HCT116 (cell line): ENCODE measurements around the gene GGA2. TPM values are rescaled to one million over a fixed set of nuclear protein-coding genes. Genes with fewer than 3 reads are reported as not detected.

ENCODE experiments used
- ATAC-seq: fragments of 200-7000 bp; cut with Tn5 transposase; 2 replicates; pipeline ENCODE4 v1.9.1; 2020; ENCODE audit warnings: mild to moderate bottlenecking, moderate library complexity
- BruUV-seq: library from RNA; stranded (reverse); fragments of 400-500 nt; replicated peaks from 2 replicates; lab custom pipeline; 2021; lab: Mats Ljungman, UMichigan
- CTCF ChIA-PET: fragments of 300-600 bp; sonication (Branson Sonifier 250); formaldehyde crosslinking; loops from one replicate; lab custom pipeline; 2021; ENCODE audit warnings: antibody characterized with exemption; lab: Charles Lee
- POLR2A ChIA-PET: fragments of 300-600, 350-600 bp; sonication (Branson Sonifier 250); formaldehyde crosslinking; loops from one replicate; lab custom pipeline; 2021; ENCODE audit warnings: antibody characterized with exemption; lab: Charles Lee
- RAD21 ChIA-PET, 2 experiments: fragments of 300-600 bp; sonication (Branson Sonifier 250); formaldehyde crosslinking; loops; one replicate each; lab custom pipeline; 2023; ENCODE audit warnings: low total read pairs in 2 of 2; ENCODE audit not compliant: uncharacterized antibody in 2 of 2, unreplicated experiment in 2 of 2, low non-redundant PET in 1 of 2; lab: Charles Lee
- DNase-seq: peaks from one replicate; pipeline ENCODE4 v3.0.0-alpha.2; 2010; ENCODE audit warnings: low read depth, low spot score
- H2AFZ ChIP-seq: fragments of 200-600 bp; shearing (Covaris generic), sonication (generic); 2 replicates; pipeline ENCODE4 v1.6.1; 2017; ENCODE audit warnings: low read depth, mixed run types, mixed read lengths, antibody characterized with exemption, low read length; ENCODE audit not compliant: poor library complexity, severe bottlenecking
- H3K27ac ChIP-seq: 2 replicates; pipeline ENCODE4 v1.5.1; 2012; ENCODE audit warnings: low read depth, low read length
- H3K27me3 ChIP-seq: fragments of 200-600 bp; sonication (generic); 2 replicates; pipeline ENCODE4 v1.6.1; 2016; ENCODE audit warnings: mixed run types, low read length, mixed read lengths; ENCODE audit not compliant: insufficient read depth
- H3K36me3 ChIP-seq, 2 experiments: fragments of 200-500 bp in 1 of 2; fragments of 200-600 bp in 1 of 2; sonication (Bioruptor generic) in 1 of 2; sonication (generic) in 1 of 2; 2 replicates each; pipeline versions ENCODE4 v1.5.1 to v1.6.1; 2014 to 2016; ENCODE audit warnings: low read length in 2 of 2, inconsistent platforms in 1 of 2, mixed read lengths in 1 of 2, mixed run types in 1 of 2; ENCODE audit not compliant: insufficient read depth in 2 of 2, control insufficient read depth in 1 of 2
- H3K4me1 ChIP-seq, 2 experiments: fragments of 200-600 bp in 1 of 2; sonication (generic) in 1 of 2; 2 replicates each; pipeline versions ENCODE4 v1.5.1 to v1.6.1; 2012 to 2017; ENCODE audit warnings: low read length in 2 of 2, inconsistent platforms in 1 of 2, mild to moderate bottlenecking in 1 of 2, mixed read lengths in 1 of 2, mixed run types in 1 of 2, moderate library complexity in 1 of 2; ENCODE audit not compliant: insufficient read depth in 2 of 2, control insufficient read depth in 1 of 2
- H3K4me2 ChIP-seq: fragments of 200-600 bp; sonication (generic); 2 replicates; pipeline ENCODE4 v1.6.1; 2017; ENCODE audit warnings: mixed run types, low read length, mixed read lengths
- H3K4me3 ChIP-seq, 2 experiments: fragments of 200-600 bp in 1 of 2; sonication (generic) in 1 of 2; replicated peaks in 1 of 2; 2 replicates each; pipeline ENCODE4 v1.5.1; 2011 to 2016; ENCODE audit warnings: low read length in 2 of 2, control low read depth in 1 of 2, low read depth in 1 of 2, mild to moderate bottlenecking in 1 of 2, mixed read lengths in 1 of 2, mixed run types in 1 of 2
- H3K79me2 ChIP-seq: fragments of 200-600 bp; sonication (generic); 2 replicates; pipeline ENCODE4 v1.6.1; 2017; ENCODE audit warnings: mild to moderate bottlenecking, mixed run types, low read length, moderate library complexity, mixed read lengths; ENCODE audit not compliant: insufficient read depth
- H3K9ac ChIP-seq: fragments of 200-600 bp; sonication (generic); 2 replicates; pipeline ENCODE4 v1.6.1; 2016; ENCODE audit warnings: low read length, mixed read lengths
- H3K9me2 ChIP-seq: fragments of 200-600 bp; sonication (generic), shearing (Covaris generic); 2 replicates; pipeline ENCODE4 v1.6.1; 2017; ENCODE audit warnings: mixed run types, mild to moderate bottlenecking, moderate library complexity; ENCODE audit not compliant: insufficient read depth
- H3K9me3 ChIP-seq, 2 experiments: fragments of 200-500 bp in 1 of 2; fragments of 200-600 bp in 1 of 2; sonication (Bioruptor generic) in 1 of 2; sonication (generic) in 1 of 2; 2 replicates each; pipeline ENCODE4 v1.6.1; 2014 to 2017; ENCODE audit warnings: low read length in 2 of 2, mixed read lengths in 2 of 2, inconsistent platforms in 1 of 2, low read depth in 1 of 2, mild to moderate bottlenecking in 1 of 2, mixed run types in 1 of 2, moderate library complexity in 1 of 2; ENCODE audit not compliant: control insufficient read depth in 1 of 2, insufficient read depth in 1 of 2
- H4K20me1 ChIP-seq: fragments of 200-600 bp; sonication (generic), shearing (Covaris generic); 2 replicates; pipeline ENCODE4 v1.6.1; 2017; ENCODE audit warnings: mixed run types, mild to moderate bottlenecking, moderate library complexity; ENCODE audit not compliant: insufficient read depth
- EGR1 ChIP-seq: IDR thresholded peaks from 2 replicates; pipeline ENCODE4 v1.6.1; 2012; ENCODE audit warnings: low read depth
- FOSL1 ChIP-seq: IDR thresholded peaks from 2 replicates; pipeline ENCODE4 v1.6.1; 2012; ENCODE audit warnings: low read depth
- POLR2A ChIP-seq: IDR thresholded peaks from 2 replicates; pipeline ENCODE4 v1.7.0; 2011; ENCODE audit warnings: borderline replicate concordance; ENCODE audit not compliant: insufficient read depth, insufficient read length; ENCODE audit errors: extremely low read depth
- SIN3A ChIP-seq: IDR thresholded peaks from 2 replicates; pipeline ENCODE4 v1.6.1; 2012; ENCODE audit warnings: low read depth
- SRF ChIP-seq: IDR thresholded peaks from 2 replicates; pipeline ENCODE4 v1.6.1; 2012; ENCODE audit warnings: low read depth
- TCF7L2 ChIP-seq: IDR thresholded peaks from 2 replicates; pipeline ENCODE4 v1.7.0; 2011; ENCODE audit warnings: borderline replicate concordance, inconsistent platforms; ENCODE audit not compliant: insufficient read depth, insufficient read length; ENCODE audit errors: extremely low read depth
- YY1 ChIP-seq: IDR thresholded peaks from 2 replicates; pipeline ENCODE4 v1.6.1; 2011; ENCODE audit warnings: low read length, low read depth, moderate library complexity, mild to moderate bottlenecking; ENCODE audit not compliant: insufficient replicate concordance; ENCODE audit errors: extremely low read depth
- ZBTB33 ChIP-seq: IDR thresholded peaks from 2 replicates; pipeline ENCODE4 v1.6.1; 2011; ENCODE audit warnings: mild to moderate bottlenecking, low read length, moderate library complexity; ENCODE audit not compliant: insufficient replicate concordance; ENCODE audit errors: extremely low read depth
- ZFX ChIP-seq: fragments of 450-650 bp; IDR thresholded peaks from 2 replicates; pipeline ENCODE4 v1.6.1; 2017
- intact Hi-C: fragments of 100-400 bp; cut with micrococcal nuclease; formaldehyde crosslinking; loops from 2 replicates; pipeline ENCODE4 v1.10.0; 2022
- total RNA-seq: library from RNA; stranded (reverse); gene quantifications from one replicate; pipeline ENCODE4 v1.2.1, GENCODE V29; 2021; ENCODE audit not compliant: unreplicated experiment

Gene GGA2
- total RNA-seq, 1 experiment from 2014 or later: 68.3 TPM

- RAD21 ChIA-PET: no interaction called here
- CTCF ChIA-PET: no interaction called here
These were observed 12.8 kb downstream of the GGA2 start for GRCh38 chr16:23497543-23497868.

DNA sequence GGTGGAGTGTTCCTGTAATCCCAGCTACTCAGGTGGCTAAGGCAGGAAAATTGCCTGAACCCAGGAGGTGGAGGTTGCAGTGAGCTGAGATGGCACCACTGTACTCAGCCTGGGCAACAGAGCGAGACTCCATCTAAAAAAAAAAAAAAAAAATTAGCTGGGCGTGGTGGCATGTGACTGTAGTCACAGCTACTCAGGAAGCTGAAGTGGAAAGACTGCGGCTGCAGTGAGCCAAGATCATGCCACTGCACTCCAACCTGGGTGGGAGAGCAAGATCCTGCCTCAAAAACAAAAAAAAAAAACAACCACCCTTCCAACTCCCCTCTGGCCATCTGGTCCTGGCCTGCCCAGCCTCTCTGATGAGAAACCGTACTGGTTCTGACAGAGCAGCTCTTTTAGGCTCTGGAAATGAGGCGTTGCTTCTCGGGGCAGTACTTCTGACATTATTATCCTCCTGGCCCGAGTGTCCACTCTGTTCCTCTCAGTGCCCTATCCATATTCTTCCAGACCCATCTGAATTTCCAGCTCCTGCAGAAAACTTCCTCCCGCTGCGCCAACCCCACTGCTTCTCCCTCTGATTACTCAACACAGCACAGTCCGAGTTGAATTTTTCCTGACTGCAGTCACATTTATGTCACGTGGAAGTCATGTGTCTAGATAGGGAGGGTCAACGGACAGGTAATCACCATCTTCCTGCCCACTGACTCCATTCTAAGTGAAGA is 13.3 kb downstream of the GGA2 start:
- ChIA-PET POLR2A (no interaction called here), RAD21 (no interaction called here), CTCF (no interaction called here)
- DNase-seq (no peak), ATAC-seq (no peak)
- no peak overlapping the region for H3K4me2 ChIP-seq
- no TSS peak for BruUV-seq
- no peak overlapping the region for H3K9ac ChIP-seq
- H3K27me3 ChIP-seq: no peaks in the 10 kb centered on the region
- H3K27ac ChIP-seq: no peak overlapping the region
- H3K4me3 ChIP-seq: no peak overlapping the region
- peaks cover 70% of the 10 kb centered on the region for H3K79me2 ChIP-seq
- H3K9me3 ChIP-seq: no peaks in the 10 kb centered on the region
- peaks cover 0 to 30% of the 10 kb centered on the region in 2 experiments; a peak in 2 of 4 replicates for H3K4me1 ChIP-seq
- peaks cover 16 to 21% of the 10 kb centered on the region in 2 experiments; a peak in 3 of 4 replicates for H3K36me3 ChIP-seq
- H4K20me1 ChIP-seq: peaks cover 12% of the 10 kb centered on the region
- TF ChIP-seq YY1: no peak
- TF ChIP-seq ZBTB33: no peak
- TF ChIP-seq POLR2A: no peak
- no peak for TF ChIP-seq FOSL1
- TF ChIP-seq SIN3A: no peak
- no peak for TF ChIP-seq TCF7L2
- TF ChIP-seq ZFX: no peak
- no peaks in the 10 kb centered on the region for H3K9me2 ChIP-seq
- intact Hi-C loops: no loop called here
- no peak overlapping the region for H2AFZ ChIP-seq

More at GRCh38 chr16:23497543-23497868, 12.8 kb downstream of the GGA2 start:
- H3K36me3 ChIP-seq: peaks cover 17 to 19% of the 10 kb centered on the region in 2 experiments; a peak in 3 of 4 replicates
- no peak overlapping the region for H2AFZ ChIP-seq
- BruUV-seq: no TSS peak
- H4K20me1 ChIP-seq: peaks cover 16% of the 10 kb centered on the region
- peaks cover 0 to 25% of the 10 kb centered on the region in 2 experiments; a peak in 2 of 4 replicates for H3K4me1 ChIP-seq
- intact Hi-C loops: no loop called here
- H3K4me3 ChIP-seq: no peak overlapping the region
- H3K9ac ChIP-seq: no peak overlapping the region
- no peak overlapping the region for H3K4me2 ChIP-seq
- no peak for DNase-seq
- POLR2A ChIA-PET: no interaction called here
- H3K27ac ChIP-seq: no peak overlapping the region
- no peaks in the 10 kb centered on the region for H3K9me3 ChIP-seq
- H3K79me2 ChIP-seq: peaks cover 76% of the 10 kb centered on the region
- ATAC-seq: no peak
- no peaks in the 10 kb centered on the region for H3K9me2 ChIP-seq
- TF ChIP-seq EGR1 (no peak), SIN3A (no peak), SRF (no peak), ZFX (no peak)
- TF ChIP-seq, all 23 proteins: peak for 0
- H3K27me3 ChIP-seq: no peaks in the 10 kb centered on the region
